ENCODE data around the gene LPCAT2. TPM values are rescaled to one million over a fixed set of nuclear protein-coding genes. Genes with fewer than 3 reads are reported as not detected.

Gene LPCAT2
- total RNA-seq, 1 donor from 2014 or later = 15.7 TPM

DNA sequence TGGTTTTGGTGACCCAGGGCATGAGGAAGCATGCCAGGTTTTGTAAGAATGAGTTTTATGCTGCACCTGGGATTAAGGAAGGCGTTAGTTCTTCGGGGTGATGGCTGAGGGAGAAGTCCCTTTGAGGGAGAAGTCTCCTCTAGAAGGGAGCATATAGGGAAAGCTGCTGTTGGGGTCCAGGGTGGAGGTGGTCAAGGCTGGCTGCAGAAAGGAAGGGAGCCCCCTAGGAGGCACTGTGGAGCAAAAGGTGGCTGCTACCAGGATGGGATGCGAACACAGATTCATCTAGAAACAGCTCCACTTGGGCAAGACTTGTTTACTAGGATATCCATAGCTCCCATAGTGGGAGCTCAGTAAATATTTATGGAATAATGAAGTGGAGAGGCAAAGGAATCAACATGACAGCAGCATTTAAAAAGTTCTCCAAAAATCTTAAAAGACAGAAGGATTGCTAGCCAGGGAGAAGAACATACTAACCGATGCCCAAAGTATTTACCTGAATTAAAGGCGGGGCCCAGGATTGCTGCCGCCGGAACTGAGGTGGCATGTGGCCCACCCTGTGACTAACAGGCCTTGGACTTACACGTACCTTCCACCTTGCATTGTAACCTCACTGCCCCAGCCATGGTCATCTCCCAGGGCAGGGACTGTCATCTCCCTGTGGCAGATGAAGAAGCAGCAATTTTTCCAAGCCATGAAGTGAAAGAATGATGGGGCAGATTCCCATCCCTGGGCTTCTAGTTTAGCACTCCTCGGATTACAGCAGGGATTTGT lies 7.1 kb upstream of the LPCAT2 start:
- peak; percentile 75 for DNase-seq (ENCODE audit: low spot score)

DNA sequence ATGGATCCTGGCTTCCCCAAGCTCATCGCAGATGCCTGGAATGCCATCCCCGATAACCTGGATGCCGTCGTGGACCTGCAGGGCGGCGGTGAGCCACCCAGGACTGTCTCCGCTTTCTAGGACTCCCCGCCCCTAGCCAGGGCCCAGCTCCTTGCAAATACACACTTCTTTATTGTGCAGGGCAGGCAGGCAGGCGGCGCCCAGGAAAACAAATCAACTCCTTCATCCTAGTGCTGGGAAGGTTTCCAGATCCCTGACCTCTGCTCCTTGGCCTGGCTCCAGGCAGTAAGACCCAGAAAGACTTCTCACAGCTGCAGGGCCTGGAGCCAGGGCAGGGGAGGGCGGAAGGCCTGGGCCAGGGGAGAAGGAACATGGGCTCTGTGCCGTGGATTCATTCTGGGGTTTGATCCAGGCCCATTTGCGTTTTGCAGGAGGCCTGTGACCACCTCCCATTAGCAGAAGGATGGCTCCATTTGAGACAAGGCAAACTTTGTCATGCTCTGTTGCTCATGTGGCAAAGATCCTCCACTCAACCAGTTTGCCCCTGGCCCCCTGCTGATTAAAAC lies 6.0 kb upstream of the LPCAT2 start:
- DNase-seq (ENCODE audit: low spot score) = peak; percentile 90

DNA sequence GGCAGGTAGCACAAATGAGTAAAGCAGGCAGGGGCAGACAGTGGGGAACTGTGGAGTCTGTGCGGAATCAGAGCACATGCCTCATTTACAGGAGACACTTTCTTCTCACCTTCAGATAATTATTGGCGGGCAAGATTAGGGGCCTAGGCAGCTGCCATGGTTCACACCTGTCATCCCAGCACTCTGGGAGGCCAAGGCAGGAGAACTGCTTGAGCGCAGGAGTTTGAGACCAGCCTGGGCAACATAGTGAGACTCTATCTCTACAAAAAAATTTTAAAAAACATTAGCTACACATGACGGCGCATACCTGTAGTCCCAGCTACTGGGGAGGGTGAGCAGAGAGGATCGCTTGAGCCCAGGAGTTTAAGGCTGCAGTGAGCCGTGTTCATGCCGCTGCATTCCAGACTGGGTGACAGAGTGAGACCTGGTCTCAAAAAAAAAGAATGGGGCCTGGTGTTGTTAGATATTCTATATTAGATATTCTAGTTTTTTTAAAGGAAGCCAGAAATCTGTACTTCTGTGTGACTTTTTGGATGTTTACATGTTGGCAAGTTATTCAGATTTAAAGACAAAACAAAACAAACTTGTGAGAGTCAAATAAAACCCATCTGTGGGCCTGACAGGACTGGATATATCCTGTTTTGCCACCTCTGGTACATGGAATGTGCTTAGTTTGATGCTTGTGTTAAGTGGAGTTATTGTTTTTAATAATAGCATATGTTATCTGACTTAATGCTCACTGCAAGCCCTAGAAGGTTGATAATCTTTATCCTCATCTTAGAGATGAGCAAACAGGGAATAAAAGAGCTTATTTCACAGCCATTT lies 4.9 kb upstream of the LPCAT2 start:
- DNase-seq (ENCODE audit: low spot score) = peak; percentile 78

DNA sequence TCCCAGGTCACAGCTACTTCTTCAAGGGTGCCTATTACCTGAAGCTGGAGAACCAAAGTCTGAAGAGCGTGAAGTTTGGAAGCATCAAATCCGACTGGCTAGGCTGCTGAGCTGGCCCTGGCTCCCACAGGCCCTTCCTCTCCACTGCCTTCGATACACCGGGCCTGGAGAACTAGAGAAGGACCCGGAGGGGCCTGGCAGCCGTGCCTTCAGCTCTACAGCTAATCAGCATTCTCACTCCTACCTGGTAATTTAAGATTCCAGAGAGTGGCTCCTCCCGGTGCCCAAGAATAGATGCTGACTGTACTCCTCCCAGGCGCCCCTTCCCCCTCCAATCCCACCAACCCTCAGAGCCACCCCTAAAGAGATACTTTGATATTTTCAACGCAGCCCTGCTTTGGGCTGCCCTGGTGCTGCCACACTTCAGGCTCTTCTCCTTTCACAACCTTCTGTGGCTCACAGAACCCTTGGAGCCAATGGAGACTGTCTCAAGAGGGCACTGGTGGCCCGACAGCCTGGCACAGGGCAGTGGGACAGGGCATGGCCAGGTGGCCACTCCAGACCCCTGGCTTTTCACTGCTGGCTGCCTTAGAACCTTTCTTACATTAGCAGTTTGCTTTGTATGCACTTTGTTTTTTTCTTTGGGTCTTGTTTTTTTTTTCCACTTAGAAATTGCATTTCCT lies 3.4 kb upstream of the LPCAT2 start:
- DNase-seq (ENCODE audit: low spot score) = no peak

DNA sequence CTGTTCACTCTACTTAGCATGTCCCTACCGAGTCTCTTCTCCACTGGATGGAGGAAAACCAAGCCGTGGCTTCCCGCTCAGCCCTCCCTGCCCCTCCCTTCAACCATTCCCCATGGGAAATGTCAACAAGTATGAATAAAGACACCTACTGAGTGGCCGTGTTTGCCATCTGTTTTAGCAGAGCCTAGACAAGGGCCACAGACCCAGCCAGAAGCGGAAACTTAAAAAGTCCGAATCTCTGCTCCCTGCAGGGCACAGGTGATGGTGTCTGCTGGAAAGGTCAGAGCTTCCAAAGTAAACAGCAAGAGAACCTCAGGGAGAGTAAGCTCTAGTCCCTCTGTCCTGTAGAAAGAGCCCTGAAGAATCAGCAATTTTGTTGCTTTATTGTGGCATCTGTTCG lies 2.8 kb upstream of the LPCAT2 start:
- no peak for DNase-seq (ENCODE audit: low spot score)

DNA sequence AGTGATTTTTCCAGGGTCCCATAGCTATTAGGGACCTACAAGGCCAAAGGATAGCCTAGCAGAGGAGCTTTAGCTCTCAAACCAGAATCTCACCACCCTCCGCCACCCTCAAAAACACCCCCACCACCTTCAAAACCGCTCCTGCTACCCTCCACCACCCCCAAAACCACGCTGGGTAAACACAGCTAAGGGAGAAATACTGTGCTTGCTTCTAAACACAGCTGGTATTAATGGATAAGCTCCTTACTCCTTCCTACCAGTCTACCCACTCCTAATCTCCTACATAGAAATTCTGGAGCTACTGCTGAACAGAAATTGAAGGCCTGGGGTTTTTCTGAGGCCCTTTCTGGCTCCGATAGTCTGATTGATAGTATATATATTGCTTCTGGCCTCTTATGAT lies 2.2 kb upstream of the LPCAT2 start:
- no peak for DNase-seq (ENCODE audit: low spot score)

DNA sequence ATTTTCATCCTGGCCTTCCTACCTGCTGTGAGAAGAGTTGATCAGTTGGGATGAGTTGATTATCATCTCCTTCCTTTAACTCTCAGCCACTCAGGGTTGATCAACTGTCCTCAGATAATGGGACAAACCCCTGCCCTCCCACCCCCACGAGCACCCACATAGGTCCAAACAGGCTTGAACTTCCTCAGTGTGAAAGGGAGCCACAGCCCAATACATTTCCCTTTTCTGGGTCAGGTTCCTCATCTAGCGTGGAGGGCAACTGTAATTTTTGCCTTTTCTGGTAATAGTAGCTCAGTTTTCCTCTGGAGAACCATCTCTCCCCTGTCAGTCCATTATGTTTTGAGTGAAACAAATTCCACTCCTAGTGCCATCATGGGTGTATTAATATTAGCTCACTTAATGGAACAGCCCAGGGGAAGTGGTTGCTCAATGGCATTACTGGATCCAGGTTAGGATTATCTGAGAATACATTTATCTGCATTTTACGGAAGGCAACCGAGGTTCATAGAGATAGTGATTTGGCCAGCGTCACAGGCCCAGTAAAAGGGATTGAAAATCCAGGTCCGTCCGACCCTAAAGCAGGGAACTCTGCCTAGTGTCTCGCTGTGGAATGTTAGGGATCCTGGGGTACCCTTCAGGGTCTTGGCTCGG lies 476 bp upstream of the LPCAT2 start:
- DNase-seq (ENCODE audit: low spot score) = no peak

DNA sequence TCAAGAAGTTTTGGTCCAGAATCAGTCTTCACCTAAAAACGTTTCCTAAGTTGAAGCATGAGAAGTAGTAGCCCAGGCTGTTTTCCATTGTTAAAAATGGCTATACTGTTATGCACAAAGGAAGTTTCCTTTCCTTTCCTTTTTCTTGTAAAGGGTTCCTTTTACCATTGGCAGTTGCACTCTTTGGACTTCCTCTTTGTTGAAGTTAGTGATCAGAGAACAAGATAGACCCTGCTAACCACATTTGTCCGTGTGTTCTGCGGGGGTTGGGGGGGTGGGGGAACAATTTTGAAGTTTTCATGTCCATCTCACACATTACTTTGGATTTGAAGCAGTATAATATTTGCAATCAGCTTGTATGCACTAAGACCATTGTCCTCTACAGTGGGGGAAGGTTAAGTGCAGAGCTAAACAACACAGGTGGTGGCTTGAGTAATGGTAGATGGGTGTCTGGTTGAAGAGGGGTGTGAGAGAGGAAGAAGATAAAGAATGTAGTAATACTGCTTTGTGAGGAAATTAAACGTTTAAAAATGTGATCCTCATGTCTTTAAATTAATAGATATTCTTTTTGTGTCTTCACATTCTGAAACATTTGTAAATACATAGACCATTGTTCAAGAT lies 1.4 kb downstream of the LPCAT2 start:
- DNase-seq (ENCODE audit: low spot score) = no peak

DNA sequence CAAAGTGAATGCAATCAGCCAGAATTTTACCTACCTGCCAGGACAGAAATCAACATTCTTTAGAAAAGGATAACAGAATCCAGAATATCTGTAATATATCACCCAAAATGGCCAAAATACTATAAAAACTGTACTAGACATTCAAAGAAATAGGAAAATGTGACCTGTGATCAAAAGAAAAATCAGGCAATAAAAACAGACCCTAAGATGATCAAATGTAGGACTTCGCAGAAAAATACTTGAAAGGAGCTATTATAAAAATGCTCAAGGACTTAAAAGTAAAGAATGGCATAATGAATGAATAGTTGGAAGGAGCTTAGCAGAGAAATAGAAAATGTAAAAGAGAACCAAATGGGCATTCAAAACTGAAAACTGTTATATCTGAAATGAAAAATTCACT lies 4.1 kb downstream of the LPCAT2 start:
- DNase-seq (ENCODE audit: low spot score) = no peak

DNA sequence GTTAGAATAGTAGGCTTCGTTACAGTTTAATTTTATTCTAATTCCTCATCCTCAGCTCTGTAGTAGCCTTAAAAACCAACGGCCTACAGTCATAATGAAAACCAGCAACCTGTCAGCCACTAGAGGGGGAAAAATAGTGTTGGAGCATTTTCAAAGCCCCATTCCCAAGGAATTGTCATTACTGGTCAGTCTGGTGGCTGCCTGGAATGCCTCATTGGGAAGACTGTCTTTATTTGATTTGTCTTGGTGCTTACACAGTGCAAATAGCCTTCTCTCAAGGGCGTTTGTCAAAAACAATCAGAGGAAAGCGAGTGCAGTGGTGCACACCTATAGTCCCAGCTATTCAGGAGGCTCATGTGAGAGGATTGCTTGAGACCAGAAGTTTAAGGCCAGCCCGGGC lies 4.7 kb downstream of the LPCAT2 start:
- no peak for DNase-seq (ENCODE audit: low spot score)

DNA sequence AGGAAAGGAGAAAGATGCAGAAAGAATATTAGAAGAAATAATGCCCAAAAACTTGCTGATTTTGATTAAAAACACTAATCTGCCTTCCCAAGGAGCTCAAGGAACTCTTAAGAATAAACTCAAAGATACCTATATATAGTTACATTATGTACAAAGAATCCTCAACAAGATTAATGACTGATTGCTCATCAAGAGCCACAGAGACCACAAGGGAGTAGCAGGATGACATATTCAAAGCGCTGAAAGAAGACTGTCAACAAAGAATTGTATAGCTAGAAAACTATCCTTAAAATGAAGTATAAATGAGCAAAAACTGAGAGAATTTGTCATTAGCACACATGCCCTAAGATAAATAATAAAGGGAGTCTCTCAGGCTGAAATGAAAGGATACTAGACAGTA lies 6.2 kb downstream of the LPCAT2 start:
- no peak for DNase-seq (ENCODE audit: low spot score)

DNA sequence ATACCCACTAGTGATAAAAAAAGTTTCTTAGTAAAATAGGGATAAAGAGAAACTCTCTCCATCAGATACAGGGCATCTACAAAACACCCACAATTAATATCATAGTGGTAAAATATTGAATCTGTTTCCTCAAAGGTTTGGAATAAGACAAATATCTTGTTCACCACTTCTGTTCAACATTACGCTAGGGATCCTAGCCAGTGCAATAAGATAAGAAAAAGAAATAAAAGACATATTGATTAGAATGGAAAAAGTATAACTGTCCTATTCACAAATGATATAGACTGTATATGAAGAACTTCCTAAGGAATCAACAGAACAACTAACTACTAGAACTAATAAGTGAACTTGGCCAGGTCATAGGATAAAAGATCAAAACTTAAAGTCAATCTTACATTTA lies 12.9 kb downstream of the LPCAT2 start:
- DNase-seq (ENCODE audit: low spot score) = no peak

DNA sequence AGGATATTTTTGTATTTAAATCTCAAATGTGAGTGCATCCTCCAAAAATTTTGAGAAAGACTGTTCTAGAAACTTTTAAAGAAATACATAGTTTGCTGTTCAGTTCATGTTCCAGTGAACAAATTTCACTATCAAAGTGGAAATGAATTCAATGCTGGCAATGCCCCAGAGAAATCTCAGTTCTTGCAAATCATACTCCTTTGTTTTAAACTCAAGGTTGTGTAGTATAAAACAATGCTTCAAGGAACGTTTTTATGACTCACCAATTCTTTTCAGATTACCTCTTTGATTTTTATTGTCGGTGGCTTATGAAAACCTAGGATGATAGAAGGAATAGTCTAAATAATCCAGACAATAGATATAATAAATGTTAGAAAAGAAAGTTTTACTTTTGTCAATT lies 17.6 kb downstream of the LPCAT2 start:
- DNase-seq (ENCODE audit: low spot score) = no peak

DNA sequence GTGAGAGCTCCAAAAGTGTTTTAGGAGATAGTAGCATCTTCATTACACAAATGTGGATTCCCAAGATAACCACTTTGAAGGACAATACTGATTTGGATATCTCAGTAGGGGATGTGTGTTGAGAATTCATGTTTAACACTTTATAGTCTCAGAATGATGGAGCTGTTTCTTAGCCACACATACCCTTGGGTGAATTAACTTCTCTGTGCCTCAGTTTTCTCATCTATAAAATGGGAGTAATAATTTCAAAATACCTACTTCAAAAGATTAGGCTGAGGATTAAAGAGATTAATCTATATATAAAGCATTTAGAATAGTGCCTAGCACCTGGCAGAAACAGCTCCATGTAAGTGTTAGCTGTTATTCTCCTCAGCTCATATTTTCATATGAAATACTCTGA lies 19.0 kb downstream of the LPCAT2 start:
- no peak for DNase-seq (ENCODE audit: low spot score)

DNA sequence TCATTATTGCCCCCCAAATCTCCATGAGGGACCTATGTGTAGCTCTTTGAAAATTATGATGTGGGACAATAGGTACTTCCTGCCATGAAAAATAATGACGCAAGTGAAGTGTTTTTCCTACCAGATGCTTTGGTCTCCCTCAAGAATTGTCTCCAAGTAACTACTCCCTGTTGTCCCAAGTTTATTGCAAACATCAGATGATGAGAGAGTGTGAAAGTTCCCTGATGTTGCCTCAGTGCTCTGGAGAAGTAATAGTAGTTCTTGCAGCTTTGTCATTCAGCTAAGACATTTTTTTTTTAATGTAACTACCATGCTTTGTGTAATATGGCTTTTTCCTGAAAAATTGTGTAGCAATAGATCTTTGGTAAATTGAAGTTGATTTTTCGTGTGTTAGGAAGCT lies 20.1 kb downstream of the LPCAT2 start:
- no peak for DNase-seq (ENCODE audit: low spot score)

DNA sequence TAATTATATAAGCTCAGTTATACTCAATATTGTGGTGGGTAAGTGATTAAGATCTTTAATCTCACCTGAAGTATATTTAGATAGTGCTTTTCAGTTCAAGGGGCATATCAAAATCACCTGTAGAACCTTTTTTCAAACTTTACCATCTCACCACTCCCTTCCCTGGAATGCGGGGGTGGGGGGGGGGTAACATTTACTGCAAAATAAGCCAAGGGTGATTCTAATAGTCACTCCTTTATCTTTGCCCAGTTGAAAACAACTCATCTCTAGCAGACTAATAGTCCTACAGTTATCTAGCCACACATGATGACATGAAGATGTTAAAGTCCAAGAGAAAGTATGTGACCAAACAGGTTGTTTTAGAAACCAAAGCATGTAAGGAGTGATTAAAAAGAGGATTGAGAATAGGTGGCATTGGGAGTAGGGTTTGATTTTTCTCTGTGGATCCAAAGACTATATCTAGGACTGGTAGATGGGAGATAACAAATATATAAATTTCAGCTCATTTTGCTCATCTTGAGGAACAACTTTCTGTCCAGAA lies 21.5 kb downstream of the LPCAT2 start:
- no peak for DNase-seq (ENCODE audit: low spot score)

DNA sequence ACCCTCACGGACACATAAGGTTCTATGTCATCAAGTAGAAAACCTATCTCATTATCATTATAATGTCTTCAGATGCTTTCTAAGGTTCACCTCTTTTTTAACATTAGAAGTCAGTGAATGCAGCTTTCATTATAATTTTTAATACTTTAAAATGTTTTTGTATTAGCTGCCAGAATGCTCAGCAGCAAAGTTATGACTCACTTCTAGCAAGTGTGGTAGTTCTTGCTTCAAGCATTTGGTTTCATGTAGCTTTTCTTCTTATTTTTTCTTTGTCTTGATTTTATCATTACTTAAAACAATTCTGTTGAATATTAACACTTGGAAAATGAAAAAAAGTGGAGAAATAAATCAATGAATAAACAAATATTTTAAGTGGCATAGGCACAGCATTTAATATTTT lies 23.4 kb downstream of the LPCAT2 start:
- DNase-seq (ENCODE audit: low spot score) = no peak

DNA sequence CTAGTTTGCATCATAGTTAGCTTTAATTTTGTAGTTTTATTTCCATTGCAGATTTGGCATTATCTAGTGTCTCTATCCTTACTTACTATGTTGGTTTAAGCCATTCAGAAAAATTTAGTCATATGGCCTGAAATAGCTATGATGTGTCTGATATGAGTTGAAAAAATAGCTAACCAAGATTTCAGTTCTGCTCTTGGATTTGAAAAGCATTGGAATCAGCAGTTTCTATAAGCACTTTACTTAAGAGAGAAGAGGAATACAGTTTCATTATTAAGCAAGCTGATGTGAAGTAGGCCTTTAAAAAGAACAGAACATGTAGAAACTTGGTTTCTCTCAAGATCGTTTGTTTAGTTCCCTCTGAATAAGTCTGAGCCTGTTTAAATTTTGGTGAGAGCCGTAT lies 25.9 kb downstream of the LPCAT2 start:
- no peak for DNase-seq (ENCODE audit: low spot score)

DNA sequence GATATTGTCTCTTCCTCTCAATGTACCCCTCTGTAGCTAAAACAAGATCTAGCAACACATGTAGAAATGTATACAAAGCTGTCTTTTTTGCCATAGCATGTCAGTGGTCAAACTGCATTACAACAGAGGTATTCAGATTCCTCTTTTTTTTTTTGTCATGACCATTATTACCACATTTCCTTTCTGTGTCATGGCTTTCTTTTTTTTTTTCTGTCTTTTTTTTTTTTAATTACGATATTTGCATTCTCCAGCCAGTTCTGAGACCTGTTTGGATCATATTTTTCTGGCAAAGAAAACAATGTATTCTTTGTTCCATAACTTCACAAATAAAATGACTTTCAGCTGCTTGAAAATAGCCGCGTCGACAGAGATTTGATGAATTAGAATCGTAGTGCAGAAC lies 30.2 kb downstream of the LPCAT2 start:
- DNase-seq (ENCODE audit: low spot score) = no peak

DNA sequence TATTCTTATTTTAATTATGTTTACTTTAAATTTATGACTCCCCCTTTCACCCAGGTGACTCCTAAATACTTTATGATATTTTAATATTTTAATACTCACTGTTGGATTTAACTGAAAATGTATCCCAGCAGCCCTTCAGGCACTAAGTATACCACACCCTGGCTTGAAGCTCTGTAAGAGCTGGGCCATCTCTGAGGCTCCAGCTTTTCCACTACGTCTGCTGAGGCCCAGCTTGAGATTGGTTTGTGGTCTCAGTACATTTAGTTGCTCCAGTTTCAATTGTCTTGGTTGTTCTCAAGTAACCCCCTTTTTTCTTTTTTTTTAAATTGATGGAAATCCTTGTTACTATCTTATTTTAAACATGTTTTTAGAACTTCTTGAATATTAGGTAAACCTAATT lies 30.6 kb downstream of the LPCAT2 start:
- DNase-seq (ENCODE audit: low spot score) = no peak

DNA sequence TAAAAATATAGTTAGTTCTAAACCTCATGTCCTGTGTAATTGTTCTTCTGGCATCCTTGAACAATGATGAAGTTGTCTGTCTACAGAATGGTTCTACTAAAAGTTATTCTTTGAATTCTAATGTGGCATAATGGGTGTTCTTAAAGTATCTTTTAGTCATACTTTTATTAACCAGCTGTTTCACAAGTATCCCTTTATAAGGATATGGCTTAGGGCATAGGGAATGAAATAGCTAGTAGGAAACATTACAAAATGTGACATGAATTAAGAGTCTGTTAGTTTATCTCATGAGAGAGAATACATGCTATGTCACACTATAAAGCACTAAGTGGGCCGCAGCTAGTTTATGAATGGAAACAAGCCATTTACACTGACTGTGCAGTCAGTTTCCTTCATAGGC lies 31.3 kb downstream of the LPCAT2 start:
- DNase-seq (ENCODE audit: low spot score) = no peak

All from mesenteric fat pad (tissue), 1 donor.